K562 (cell line): ENCODE data around the gene CREB5. TPM values are rescaled to one million over a fixed set of nuclear protein-coding genes. Genes with fewer than 3 reads are reported as not detected.

Experiments used
- ATAC-seq: fragments of 200-7000 bp; cut with Tn5 transposase; 3 replicates; pipeline ENCODE4 v1.9.1; 2020; ENCODE audit warnings: moderate library complexity
- BruUV-seq: library from RNA; stranded (reverse); fragments of 400-500 nt; replicated peaks from 2 replicates; lab custom pipeline; 2021; lab: Mats Ljungman, UMichigan
- CTCF ChIA-PET: fragments of 300-600 bp; formaldehyde crosslinking; extraction: SDS; loops from one replicate; lab custom pipeline; 2021; ENCODE audit warnings: low intra/inter-chr PET ratio; lab: Yijun Ruan, JAX
- POLR2A ChIA-PET: fragments of 300-600, 350-650 bp; sonication (Branson Sonifier 250); formaldehyde crosslinking; extraction: SDS; loops from one replicate; lab custom pipeline; 2021; ENCODE audit warnings: antibody characterized with exemption, inconsistent platforms; lab: Yijun Ruan, JAX
- DNase-seq, 4 experiments: peaks; one replicate each; pipeline versions ENCODE4 v3.0.0 to v3.0.0-alpha.2; 2011 to 2018; ENCODE audit warnings: low spot score in 3 of 4, mixed read lengths in 3 of 4; ENCODE audit errors: extremely low read depth in 1 of 4
- FAIRE-seq: peaks from 2 replicates; lab custom pipeline; 2011; peaks lifted over from hg19 to GRCh38; lab: Jason Lieb, UNC
- H2AFZ ChIP-seq: 2 replicates; pipeline ENCODE4 v1.6.0; 2011; ENCODE audit warnings: low read depth, low read length, control low read depth, inconsistent platforms
- H3K27ac ChIP-seq: fragments of 200-600 bp; 3 replicates; pipeline ENCODE4 v1.8.0; 2011; ENCODE audit warnings: low read depth, mild to moderate bottlenecking, control low read depth, inconsistent platforms, low read length, moderate library complexity, mixed read lengths; ENCODE audit errors: extremely low read depth
- H3K27me3 ChIP-seq, 2 experiments: fragments of 300-600 bp in 1 of 2; 2 replicates in 1 of 2; 3 replicates in 1 of 2; pipeline versions ENCODE4 v1.6.0 to v1.8.0; 2011; ENCODE audit warnings: inconsistent platforms in 2 of 2, low read length in 2 of 2, mild to moderate bottlenecking in 1 of 2, mixed read lengths in 1 of 2, moderate library complexity in 1 of 2; ENCODE audit not compliant: control insufficient read depth in 2 of 2, insufficient read depth in 2 of 2
- H3K36me3 ChIP-seq: fragments of 300-600 bp; 3 replicates; pipeline ENCODE4 v1.8.0; 2011; ENCODE audit warnings: mild to moderate bottlenecking, low read length, inconsistent platforms; ENCODE audit not compliant: control insufficient read depth, insufficient read depth
- H3K4me1 ChIP-seq, 2 experiments: fragments of 200-600 bp in 1 of 2; replicated peaks in 1 of 2; 2 replicates in 1 of 2; 3 replicates in 1 of 2; pipeline versions ENCODE4 v1.5.1 to v1.8.0; 2011; ENCODE audit warnings: inconsistent platforms in 2 of 2, low read length in 2 of 2, mild to moderate bottlenecking in 1 of 2, mixed read lengths in 1 of 2, moderate library complexity in 1 of 2; ENCODE audit not compliant: control insufficient read depth in 2 of 2, insufficient read depth in 2 of 2
- H3K4me2 ChIP-seq: 2 replicates; pipeline ENCODE4 v1.6.1; 2011; ENCODE audit warnings: low read length, control low read depth, inconsistent platforms, mixed read lengths; ENCODE audit not compliant: insufficient read depth
- H3K4me3 ChIP-seq: fragments of 200-600 bp; sonication (generic), shearing (Covaris generic); 2 replicates; pipeline ENCODE4 v1.5.1; 2016; ENCODE audit warnings: control low read depth, inconsistent platforms
- H3K79me2 ChIP-seq: fragments of 200-600 bp; 3 replicates; pipeline ENCODE4 v1.8.0; 2011; ENCODE audit warnings: low read length, inconsistent platforms; ENCODE audit not compliant: control insufficient read depth, insufficient read depth
- H3K9ac ChIP-seq, 2 experiments: 2 replicates each; pipeline versions ENCODE4 v1.6.0 to v1.6.1; 2011; ENCODE audit warnings: low read depth in 2 of 2, low read length in 2 of 2, control low read depth in 1 of 2, inconsistent platforms in 1 of 2, mild to moderate bottlenecking in 1 of 2, mixed read lengths in 1 of 2; ENCODE audit not compliant: insufficient read depth in 1 of 2
- H3K9me1 ChIP-seq: one replicate; pipeline ENCODE4 v1.6.0; 2011; ENCODE audit warnings: inconsistent platforms, mild to moderate bottlenecking, low read length, moderate library complexity; ENCODE audit not compliant: control insufficient read depth, insufficient read depth
- H3K9me3 ChIP-seq: replicated peaks from 2 replicates; pipeline ENCODE4 v1.5.1; 2011; ENCODE audit warnings: low read depth, low read length, inconsistent platforms; ENCODE audit not compliant: control insufficient read depth, insufficient read depth
- H4K20me1 ChIP-seq: replicated peaks from 2 replicates; pipeline ENCODE4 v1.6.1; 2011; ENCODE audit warnings: low read length, inconsistent platforms, mixed read lengths; ENCODE audit not compliant: control insufficient read depth, insufficient read depth
- CHD2 ChIP-seq: IDR thresholded peaks from 2 replicates; pipeline ENCODE4 v1.6.1; 2011; ENCODE audit warnings: low read depth, low read length
- EHMT2 ChIP-seq: fragments of 450-650 bp; IDR thresholded peaks from 2 replicates; pipeline ENCODE4 v1.6.1; 2018; ENCODE audit warnings: antibody characterized with exemption
- FOXK2 ChIP-seq, 2 experiments: fragments of 450-650 bp; IDR thresholded peaks in 1 of 2; conservative IDR thresholded peaks in 1 of 2; 2 replicates each; pipeline ENCODE4 v1.6.1; 2016; ENCODE audit warnings: low read depth in 2 of 2, mild to moderate bottlenecking in 1 of 2
- GABPA ChIP-seq: fragments of 200-800 bp; sonication (Bioruptor generic); conservative IDR thresholded peaks from 2 replicates; pipeline ENCODE4 v1.6.1; 2016; ENCODE audit warnings: low read depth, missing genetic modification characterization, missing compliant biosample characterization
- GATAD2A ChIP-seq: fragments of 450-650 bp; IDR thresholded peaks from 2 replicates; pipeline ENCODE4 v1.6.1; 2017
- HDAC6 ChIP-seq: IDR thresholded peaks from 2 replicates; pipeline ENCODE4 v1.6.1; 2012; ENCODE audit warnings: low read depth, mild to moderate bottlenecking, control low read depth, inconsistent platforms, low read length, moderate library complexity
- MEF2D ChIP-seq: conservative IDR thresholded peaks from 2 replicates; pipeline ENCODE4 v1.6.1; 2016; ENCODE audit warnings: low read depth, missing genetic modification characterization, missing compliant biosample characterization
- MTA3 ChIP-seq: fragments of 450-650 bp; formaldehyde crosslinking; IDR thresholded peaks from 2 replicates; pipeline ENCODE4 v1.6.1; 2017; ENCODE audit warnings: mild to moderate bottlenecking, borderline replicate concordance
- RUNX1 ChIP-seq: sonication (generic); IDR thresholded peaks from 2 replicates; pipeline ENCODE4 v1.6.1; 2016; ENCODE audit warnings: antibody characterized with exemption, low read depth
- SMARCA5 ChIP-seq: fragments of 450-650 bp; IDR thresholded peaks from 2 replicates; pipeline ENCODE4 v1.6.1; 2016
- SRSF1 ChIP-seq: fragments of 200-400 bp; formaldehyde crosslinking; IDR thresholded peaks from 2 replicates; pipeline ENCODE4 v1.6.1; 2017; ENCODE audit warnings: mild to moderate bottlenecking, low read depth, low read length, moderate library complexity
- TOE1 ChIP-seq, 2 experiments: fragments of 450-650 bp in 1 of 2; sonication (generic) in 1 of 2; formaldehyde crosslinking in 1 of 2; IDR thresholded peaks; 2 replicates each; pipeline versions ENCODE4 v1.7.1 to v1.8.0; 2016 to 2022; ENCODE audit warnings: borderline replicate concordance in 2 of 2, mild to moderate bottlenecking in 2 of 2, antibody characterized with exemption in 1 of 2, inconsistent platforms in 1 of 2, low read depth in 1 of 2, missing genetic modification reagents in 1 of 2, moderate library complexity in 1 of 2
- WGBS: fragments of 100-300 bp; shearing (Covaris generic); methylation state at CpG from one replicate; pipeline ENCODE4 v1.1.6; 2016; ENCODE audit warnings: low coverage, mixed read lengths; ENCODE audit not compliant: insufficient coverage; ENCODE audit errors: missing lambda C conversion rate; 5-methylcytosine and 5-hydroxymethylcytosine counted together
- in situ Hi-C: fragments of 300-500 bp; cut with MboI; formaldehyde crosslinking; loops from 4 replicates; pipeline ENCODE4 v1.15.0; 2018; ENCODE audit warnings: inconsistent platforms, mixed read lengths
- intact Hi-C: fragments of 100-400 bp; cut with micrococcal nuclease; formaldehyde crosslinking; loops from 2 replicates; pipeline ENCODE4 v1.14.2; 2022
- polyA plus RNA-seq, 8 experiments: library from polyadenylated mRNA; depleted of rRNA in 4 of 8; stranded (reverse) in 5 of 8; unstranded in 3 of 8; fragments of >200 nt; fragmentation: Nextera tagmentation in 2 of 8; fragmentation: Illumina TruSeq in 1 of 8; extraction: Ambion mirVana in 2 of 8; extraction: Trizol in 1 of 8; gene quantifications; 2 replicates each; pipeline versions ENCODE4 v1.2.1 to v1.2.3, GENCODE V29; 2011 to 2014; ENCODE audit warnings: inconsistent platforms in 1 of 8, missing spikeins in 1 of 8
- total RNA-seq, 7 experiments: library from RNA; depleted of rRNA in 6 of 7; stranded (reverse); fragments of >200 nt in 6 of 7; fragmentation: Illumina TruSeq in 2 of 7; extraction: Trizol in 2 of 7; gene quantifications; 2 replicates each; pipeline versions ENCODE4 v1.2.1 to v1.2.3, GENCODE V29; 2011 to 2021; ENCODE audit warnings: low replicate concordance in 1 of 7
- TF ChIP-seq, protein P1 (sequence below): fragments of 450-650 bp; formaldehyde crosslinking; IDR thresholded peaks from 2 replicates; pipeline ENCODE4 v1.4.0; 2020; ENCODE audit warnings: mild to moderate bottlenecking, mixed read lengths
- TF ChIP-seq, protein P2 (sequence below): sonication (generic); formaldehyde crosslinking; IDR thresholded peaks from 2 replicates; pipeline ENCODE4 v1.8.0; 2022; ENCODE audit warnings: mild to moderate bottlenecking, missing genetic modification reagents
- TF ChIP-seq, protein P3 (sequence below): sonication (generic); formaldehyde crosslinking; IDR thresholded peaks from 2 replicates; pipeline ENCODE4 v1.8.1; 2023; ENCODE audit warnings: mild to moderate bottlenecking, missing genetic modification reagents

Gene CREB5
- total and polyA plus RNA-seq, 9 of the 15 experiments (the other 6 are each of a cell fraction or from before 2014, with no cell fraction given), result 0.33 to 6.4 (median 1.8) TPM

DNA sequence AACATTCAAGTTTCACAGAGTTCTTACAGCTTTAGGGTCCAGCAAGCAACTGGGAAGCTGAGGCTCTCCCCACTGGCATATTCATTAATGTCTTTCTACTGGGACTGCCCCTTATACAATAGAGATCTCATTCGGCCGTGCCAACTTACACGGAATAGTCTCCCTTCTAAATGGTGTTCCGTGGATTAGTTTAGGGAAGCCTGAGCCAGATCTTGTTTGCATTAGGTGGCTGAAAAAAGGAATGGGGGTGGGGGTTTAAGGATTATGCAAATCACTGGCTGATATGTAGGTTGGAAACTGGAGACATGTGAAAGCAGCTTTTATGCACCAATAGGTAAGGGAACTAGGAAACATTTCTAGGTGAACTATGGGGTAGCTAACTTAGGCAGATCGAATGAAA lies 327.5 kb downstream of the CREB5 start:
- Histone ChIP-seq H3K9me1 (no peaks in the 10 kb centered on the region), H3K4me2 (no peak overlapping the region), H3K79me2 (no peaks in the 10 kb centered on the region), H3K27me3 (peaks cover 0 to 4% of the 10 kb centered on the region in 2 experiments; a peak in 1 of 5 replicates), H3K36me3 (no peaks in the 10 kb centered on the region), H4K20me1 (no peaks in the 10 kb centered on the region; the same call in 1 of the 2 replicates), H3K4me1 (no peaks in the 10 kb centered on the region), H3K4me3 (no peak overlapping the region), H3K9ac (no peak overlapping the region), H3K9me3 (no peaks in the 10 kb centered on the region), H3K27ac (no peak overlapping the region), H2AFZ (no peak overlapping the region)
- FAIRE-seq (no peak), DNase-seq (no peak), ATAC-seq (no peak)
- BruUV-seq, result no TSS peak
- 3% methylated on average over 5 of the region's 5 CpGs for WGBS
- in situ Hi-C loops (no loop called here), intact Hi-C loops (no loop called here)
- ChIA-PET POLR2A (interaction anchor here (1.2 kb wide), 1 partner anchor 27 kb away, joined by 3 read pairs; no protein-coding TSS in a partner anchor), CTCF (no interaction called here)
- TF ChIP-seq GATAD2A (no peak), MTA3 (no peak), RUNX1 (no peak), SMARCA5 (no peak), CHD2 (no peak), TOE1 (IDR thresholded peaks at IDR 0.05; ENCODE audit: borderline replicate concordance) (no peak), TOE1 (CRISPR knock-in tag; IDR thresholded peaks at IDR 0.05; ENCODE audit: borderline replicate concordance, low read depth) (no peak), FOXK2 (conservative IDR thresholded peaks at IDR 0.05 in 1 of 2, IDR thresholded peaks at IDR 0.05 in 1 of 2; ENCODE audit: low read depth in 2 of 2) (no peak), EHMT2 (no peak), MEF2D (tag) (no peak), HDAC6 (no peak), GABPA (no peak), SRSF1 (no peak)
- TF ChIP-seq, protein P1, sequence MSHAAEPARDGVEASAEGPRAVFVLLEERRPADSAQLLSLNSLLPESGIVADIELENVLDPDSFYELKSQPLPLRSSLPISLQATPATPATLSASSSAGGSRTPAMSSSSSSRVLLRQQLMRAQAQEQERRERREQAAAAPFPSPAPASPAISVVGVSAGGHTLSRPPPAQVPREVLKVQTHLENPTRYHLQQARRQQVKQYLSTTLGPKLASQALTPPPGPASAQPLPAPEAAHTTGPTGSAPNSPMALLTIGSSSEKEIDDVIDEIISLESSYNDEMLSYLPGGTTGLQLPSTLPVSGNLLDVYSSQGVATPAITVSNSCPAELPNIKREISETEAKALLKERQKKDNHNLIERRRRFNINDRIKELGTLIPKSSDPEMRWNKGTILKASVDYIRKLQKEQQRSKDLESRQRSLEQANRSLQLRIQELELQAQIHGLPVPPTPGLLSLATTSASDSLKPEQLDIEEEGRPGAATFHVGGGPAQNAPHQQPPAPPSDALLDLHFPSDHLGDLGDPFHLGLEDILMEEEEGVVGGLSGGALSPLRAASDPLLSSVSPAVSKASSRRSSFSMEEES (CRISPR knock-in tag), result no peak
- TF ChIP-seq, protein P2, sequence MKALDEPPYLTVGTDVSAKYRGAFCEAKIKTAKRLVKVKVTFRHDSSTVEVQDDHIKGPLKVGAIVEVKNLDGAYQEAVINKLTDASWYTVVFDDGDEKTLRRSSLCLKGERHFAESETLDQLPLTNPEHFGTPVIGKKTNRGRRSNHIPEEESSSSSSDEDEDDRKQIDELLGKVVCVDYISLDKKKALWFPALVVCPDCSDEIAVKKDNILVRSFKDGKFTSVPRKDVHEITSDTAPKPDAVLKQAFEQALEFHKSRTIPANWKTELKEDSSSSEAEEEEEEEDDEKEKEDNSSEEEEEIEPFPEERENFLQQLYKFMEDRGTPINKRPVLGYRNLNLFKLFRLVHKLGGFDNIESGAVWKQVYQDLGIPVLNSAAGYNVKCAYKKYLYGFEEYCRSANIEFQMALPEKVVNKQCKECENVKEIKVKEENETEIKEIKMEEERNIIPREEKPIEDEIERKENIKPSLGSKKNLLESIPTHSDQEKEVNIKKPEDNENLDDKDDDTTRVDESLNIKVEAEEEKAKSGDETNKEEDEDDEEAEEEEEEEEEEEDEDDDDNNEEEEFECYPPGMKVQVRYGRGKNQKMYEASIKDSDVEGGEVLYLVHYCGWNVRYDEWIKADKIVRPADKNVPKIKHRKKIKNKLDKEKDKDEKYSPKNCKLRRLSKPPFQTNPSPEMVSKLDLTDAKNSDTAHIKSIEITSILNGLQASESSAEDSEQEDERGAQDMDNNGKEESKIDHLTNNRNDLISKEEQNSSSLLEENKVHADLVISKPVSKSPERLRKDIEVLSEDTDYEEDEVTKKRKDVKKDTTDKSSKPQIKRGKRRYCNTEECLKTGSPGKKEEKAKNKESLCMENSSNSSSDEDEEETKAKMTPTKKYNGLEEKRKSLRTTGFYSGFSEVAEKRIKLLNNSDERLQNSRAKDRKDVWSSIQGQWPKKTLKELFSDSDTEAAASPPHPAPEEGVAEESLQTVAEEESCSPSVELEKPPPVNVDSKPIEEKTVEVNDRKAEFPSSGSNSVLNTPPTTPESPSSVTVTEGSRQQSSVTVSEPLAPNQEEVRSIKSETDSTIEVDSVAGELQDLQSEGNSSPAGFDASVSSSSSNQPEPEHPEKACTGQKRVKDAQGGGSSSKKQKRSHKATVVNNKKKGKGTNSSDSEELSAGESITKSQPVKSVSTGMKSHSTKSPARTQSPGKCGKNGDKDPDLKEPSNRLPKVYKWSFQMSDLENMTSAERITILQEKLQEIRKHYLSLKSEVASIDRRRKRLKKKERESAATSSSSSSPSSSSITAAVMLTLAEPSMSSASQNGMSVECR (CRISPR knock-in tag), result no peak
- TF ChIP-seq, protein P3, sequence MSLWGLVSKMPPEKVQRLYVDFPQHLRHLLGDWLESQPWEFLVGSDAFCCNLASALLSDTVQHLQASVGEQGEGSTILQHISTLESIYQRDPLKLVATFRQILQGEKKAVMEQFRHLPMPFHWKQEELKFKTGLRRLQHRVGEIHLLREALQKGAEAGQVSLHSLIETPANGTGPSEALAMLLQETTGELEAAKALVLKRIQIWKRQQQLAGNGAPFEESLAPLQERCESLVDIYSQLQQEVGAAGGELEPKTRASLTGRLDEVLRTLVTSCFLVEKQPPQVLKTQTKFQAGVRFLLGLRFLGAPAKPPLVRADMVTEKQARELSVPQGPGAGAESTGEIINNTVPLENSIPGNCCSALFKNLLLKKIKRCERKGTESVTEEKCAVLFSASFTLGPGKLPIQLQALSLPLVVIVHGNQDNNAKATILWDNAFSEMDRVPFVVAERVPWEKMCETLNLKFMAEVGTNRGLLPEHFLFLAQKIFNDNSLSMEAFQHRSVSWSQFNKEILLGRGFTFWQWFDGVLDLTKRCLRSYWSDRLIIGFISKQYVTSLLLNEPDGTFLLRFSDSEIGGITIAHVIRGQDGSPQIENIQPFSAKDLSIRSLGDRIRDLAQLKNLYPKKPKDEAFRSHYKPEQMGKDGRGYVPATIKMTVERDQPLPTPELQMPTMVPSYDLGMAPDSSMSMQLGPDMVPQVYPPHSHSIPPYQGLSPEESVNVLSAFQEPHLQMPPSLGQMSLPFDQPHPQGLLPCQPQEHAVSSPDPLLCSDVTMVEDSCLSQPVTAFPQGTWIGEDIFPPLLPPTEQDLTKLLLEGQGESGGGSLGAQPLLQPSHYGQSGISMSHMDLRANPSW (CRISPR knock-in tag), result no peak
